A549 (cell line): ENCODE measurements around the gene SNX25. TPM values are rescaled to one million over a fixed set of nuclear protein-coding genes. Genes with fewer than 3 reads are reported as not detected.

Experiments used
- ATAC-seq, 2 experiments: fragments of 200-7000 bp in 1 of 2; fragments of >200 bp in 1 of 2; cut with Nextera tagmentation in 1 of 2; cut with Tn5 transposase in 1 of 2; 3 replicates each; pipeline versions ENCODE4 v1.8.0 to v1.9.1; 2018 to 2020; ENCODE audit warnings: mild to moderate bottlenecking in 1 of 2, moderate library complexity in 1 of 2
- CTCF ChIA-PET: fragments of 300-600 bp; sonication (Branson Sonifier 250); formaldehyde crosslinking; extraction: SDS; loops from one replicate; lab custom pipeline; 2021; ENCODE audit warnings: antibody characterized with exemption, inconsistent platforms; lab: Yijun Ruan, JAX
- POLR2A ChIA-PET: fragments of 350-600 bp; formaldehyde crosslinking; extraction: SDS; loops from one replicate; lab custom pipeline; 2021; ENCODE audit warnings: antibody characterized with exemption, inconsistent platforms; lab: Yijun Ruan, JAX
- DNase-seq, 2 experiments: peaks; one replicate each; pipeline versions ENCODE4 v3.0.0 to v3.0.0-alpha.2; 2011 to 2016; ENCODE audit warnings: low read depth in 1 of 2, low spot score in 1 of 2
- FAIRE-seq: peaks from 2 replicates; lab custom pipeline; 2011; peaks lifted over from hg19 to GRCh38; lab: Jason Lieb, UNC
- H3K27ac ChIP-seq, 2 experiments: fragments of >200 bp; sonication (Bioruptor Twin); formaldehyde crosslinking; 3 replicates each; pipeline ENCODE4 v1.5.1; 2016 to 2017
- H3K4me1 ChIP-seq: fragments of >200 bp; sonication (Bioruptor Twin); formaldehyde crosslinking; 3 replicates; pipeline ENCODE4 v1.6.1; 2016
- H3K4me2 ChIP-seq: fragments of >200 bp; sonication (Bioruptor Twin); formaldehyde crosslinking; 3 replicates; pipeline ENCODE4 v1.6.1; 2016
- H3K4me3 ChIP-seq: fragments of >200 bp; sonication (Bioruptor Twin); formaldehyde crosslinking; 3 replicates; pipeline ENCODE4 v1.5.1; 2016
- H3K9me3 ChIP-seq: fragments of >200 bp; sonication (Bioruptor Twin); formaldehyde crosslinking; 3 replicates; pipeline ENCODE4 v1.6.1; 2016
- BCL3 ChIP-seq: fragments of >200 bp; sonication (Bioruptor Twin); formaldehyde crosslinking; IDR thresholded peaks from 3 replicates; pipeline ENCODE4 v1.6.1; 2016
- CTCF ChIP-seq: fragments of >200 bp; sonication (Bioruptor Twin); formaldehyde crosslinking; IDR thresholded peaks from 3 replicates; pipeline ENCODE4 v1.5.1; 2016
- E2F6 ChIP-seq: IDR thresholded peaks from 2 replicates; pipeline ENCODE4 v1.6.1; 2012; ENCODE audit warnings: low read depth, borderline replicate concordance
- EHF ChIP-seq: fragments of 250-450 bp; sonication (Bioruptor Pico); IDR thresholded peaks from 2 replicates; pipeline ENCODE4 v1.5.0; 2020; ENCODE audit warnings: mild to moderate bottlenecking
- ESRRA ChIP-seq: fragments of 150-350 bp; IDR thresholded peaks from 2 replicates; pipeline ENCODE4 v1.6.1; 2014; ENCODE audit warnings: mild to moderate bottlenecking, low read length, borderline replicate concordance
- FOSB ChIP-seq: fragments of 250-450 bp; sonication (Bioruptor Pico); IDR thresholded peaks from 2 replicates; pipeline ENCODE4 v1.5.0; 2020; ENCODE audit warnings: mild to moderate bottlenecking, moderate library complexity
- FOSL2 ChIP-seq, 2 experiments: fragments of 450-650 bp in 1 of 2; fragments of >200 bp in 1 of 2; sonication (Bioruptor Twin) in 1 of 2; formaldehyde crosslinking; IDR thresholded peaks; 2 replicates each; pipeline versions ENCODE4 v1.5.0 to v1.6.1; 2016 to 2020; ENCODE audit warnings: mild to moderate bottlenecking in 1 of 2, moderate library complexity in 1 of 2
- GATA3 ChIP-seq: IDR thresholded peaks from 2 replicates; pipeline ENCODE4 v1.6.1; 2012; ENCODE audit warnings: borderline replicate concordance
- HEYL ChIP-seq: fragments of 250-450 bp; sonication (Bioruptor Pico); IDR thresholded peaks from 2 replicates; pipeline ENCODE4 v1.8.0; 2021; ENCODE audit warnings: mild to moderate bottlenecking, moderate library complexity
- HMGXB4 ChIP-seq: fragments of 250-450 bp; sonication (Bioruptor Pico); IDR thresholded peaks from 2 replicates; pipeline ENCODE4 v1.5.0; 2021; ENCODE audit warnings: mild to moderate bottlenecking, moderate library complexity, borderline replicate concordance
- JUN ChIP-seq, 2 experiments: fragments of >200 bp; sonication (Bioruptor Twin); formaldehyde crosslinking; IDR thresholded peaks; 2 replicates in 1 of 2; 3 replicates in 1 of 2; pipeline ENCODE4 v1.6.1; 2016 to 2017
- KDM1A ChIP-seq: fragments of 200-600 bp; sonication (generic); IDR thresholded peaks from 2 replicates; pipeline ENCODE4 v1.6.1; 2016; ENCODE audit warnings: low read depth, mild to moderate bottlenecking
- KDM5A ChIP-seq: fragments of 200-600 bp; sonication (generic); IDR thresholded peaks from 2 replicates; pipeline ENCODE4 v1.6.1; 2016; ENCODE audit warnings: antibody characterized with exemption, mild to moderate bottlenecking
- MAFK ChIP-seq: fragments of 450-650 bp; IDR thresholded peaks from 2 replicates; pipeline ENCODE4 v1.6.1; 2014; ENCODE audit not compliant: partially characterized antibody
- MYC ChIP-seq: IDR thresholded peaks from 2 replicates; pipeline ENCODE4 v1.6.1; 2012; ENCODE audit warnings: mild to moderate bottlenecking, inconsistent platforms, low read length, improper control_type of control experiment, borderline replicate concordance
- NFE2L2 ChIP-seq: fragments of 150-350 bp; conservative IDR thresholded peaks from 2 replicates; pipeline ENCODE4 v1.6.1; 2014; ENCODE audit warnings: low read length
- PHF8 ChIP-seq: fragments of 200-600 bp; sonication (generic); IDR thresholded peaks from 2 replicates; pipeline ENCODE4 v1.6.1; 2016; ENCODE audit warnings: low read depth, mild to moderate bottlenecking, antibody characterized with exemption, moderate library complexity, borderline replicate concordance
- POLR2A ChIP-seq: IDR thresholded peaks from 2 replicates; pipeline ENCODE4 v1.6.1; 2012; ENCODE audit warnings: mild to moderate bottlenecking, low read length
- POLR2AphosphoS2 ChIP-seq: conservative IDR thresholded peaks from 2 replicates; pipeline ENCODE4 v1.6.1; 2012; ENCODE audit warnings: low read length, improper control_type of control experiment, inconsistent platforms
- RARB ChIP-seq: fragments of 250-450 bp; sonication (Bioruptor Pico); IDR thresholded peaks from 2 replicates; pipeline ENCODE4 v1.8.0; 2021; ENCODE audit warnings: mild to moderate bottlenecking, moderate library complexity
- REST ChIP-seq: fragments of 200-600 bp; sonication (generic); IDR thresholded peaks from 2 replicates; pipeline ENCODE4 v1.6.1; 2016; ENCODE audit warnings: antibody characterized with exemption, mild to moderate bottlenecking, moderate library complexity
- SREBF2 ChIP-seq: fragments of 450-650 bp; IDR thresholded peaks from 2 replicates; pipeline ENCODE4 v1.6.1; 2014; ENCODE audit warnings: mild to moderate bottlenecking, moderate library complexity
- TFCP2L1 ChIP-seq: fragments of 250-450 bp; sonication (Bioruptor Pico); IDR thresholded peaks from 2 replicates; pipeline ENCODE4 v1.5.0; 2021; ENCODE audit warnings: mild to moderate bottlenecking
- USF2 ChIP-seq: fragments of 450-650 bp; IDR thresholded peaks from 2 replicates; pipeline ENCODE4 v1.6.1; 2014; ENCODE audit warnings: antibody characterized with exemption
- ZFP36 ChIP-seq: fragments of 450-650 bp; IDR thresholded peaks from 2 replicates; pipeline ENCODE4 v1.6.1; 2014; ENCODE audit warnings: borderline replicate concordance; ENCODE audit not compliant: partially characterized antibody
- ZNF302 ChIP-seq: fragments of 250-450 bp; sonication (Bioruptor Pico); IDR thresholded peaks from 2 replicates; pipeline ENCODE4 v1.9.0; 2021; ENCODE audit warnings: inconsistent platforms, mild to moderate bottlenecking, moderate library complexity
- WGBS: methylation state at CpG from one replicate; pipeline ENCODE4 v1.1.6; 2017; ENCODE audit errors: missing lambda C conversion rate; 5-methylcytosine and 5-hydroxymethylcytosine counted together
- polyA plus RNA-seq, 4 experiments: library from polyadenylated mRNA; depleted of rRNA in 3 of 4; stranded (reverse); fragments of >200 nt; fragmentation: RNase III in 1 of 4; extraction: RNeasy Plus Mini Kit Qiagen cat#74134 plus additional on column Dnase treatment in 1 of 4; gene quantifications; 2 replicates in 3 of 4; 3 replicates in 1 of 4; pipeline ENCODE4 v1.2.3, GENCODE V29; 2011 to 2017

SNX25 gene
- polyA plus RNA-seq, 2 of the 4 experiments (the other 2 are of a cell fraction) = 10.1 to 13.0 TPM

GRCh38 chr4:185272245-185272644 lies 62.8 kb downstream of the SNX25 start:
- ChIA-PET CTCF (no interaction called here), POLR2A (no interaction called here)
- H3K4me1 ChIP-seq = peaks cover 4% of the 10 kb centered on the region; the same call in 1 of the 3 replicates
- no peak overlapping the region for H3K27ac ChIP-seq
- no peak overlapping the region for H3K4me2 ChIP-seq
- FAIRE-seq (no peak), DNase-seq (no peak), ATAC-seq (no peak)
- H3K4me3 ChIP-seq = no peak overlapping the region
- no peak for TF ChIP-seq CTCF
- TF ChIP-seq FOSB = no peak
- TF ChIP-seq REST = no peak
- no peak for TF ChIP-seq ZFP36
- no peak for TF ChIP-seq TFCP2L1 (CRISPR knock-in tag)
- TF ChIP-seq HEYL = no peak
- TF ChIP-seq PHF8 = no peak
- TF ChIP-seq BCL3 = no peak
- TF ChIP-seq JUN (IDR thresholded peaks at IDR 0.05) = no peak
- TF ChIP-seq USF2 = no peak
- no peak for TF ChIP-seq MYC
- TF ChIP-seq POLR2A = no peak
- no peak for TF ChIP-seq FOSL2 (IDR thresholded peaks at IDR 0.05)
- TF ChIP-seq FOSL2 (CRISPR knock-in tag; IDR thresholded peaks at IDR 0.05) = no peak
- no peak for TF ChIP-seq EHF
- TF ChIP-seq KDM1A = no peak
- TF ChIP-seq GATA3 = no peak
- TF ChIP-seq SREBF2 = no peak
- WGBS = 95% methylated on average over 6 of the region's 6 CpGs
- H3K9me3 ChIP-seq = no peaks in the 10 kb centered on the region

- Histone ChIP-seq H3K27ac (no peak overlapping the region), H3K4me2 (no peak overlapping the region), H3K4me1 (peaks cover 4% of the 10 kb centered on the region; the same call in 1 of the 3 replicates), H3K4me3 (no peak overlapping the region), H3K9me3 (no peaks in the 10 kb centered on the region)
- CTCF ChIA-PET = no interaction called here
- no peak for DNase-seq
- no peak for ATAC-seq
- POLR2A ChIA-PET = no interaction called here
- no peak for FAIRE-seq
- no peak for TF ChIP-seq PHF8
- TF ChIP-seq ZNF302 (CRISPR knock-in tag) = no peak
- TF ChIP-seq HMGXB4 (CRISPR knock-in tag) = no peak
- no peak for TF ChIP-seq E2F6
- TF ChIP-seq KDM5A = no peak
- TF ChIP-seq RARB (CRISPR knock-in tag) = no peak
- no peak for TF ChIP-seq NFE2L2
- no peak for TF ChIP-seq MAFK
- TF ChIP-seq ESRRA = no peak
- no peak for TF ChIP-seq POLR2AphosphoS2
- no peak for TF ChIP-seq FOSB
- no peak for TF ChIP-seq BCL3
- no peak for TF ChIP-seq USF2
These were observed 66.1 kb downstream of the SNX25 start for GRCh38 chr4:185275501-185275900.
